Activated CD8-positive, alpha-beta memory T cell treated with anti-CD3 and anti-CD28 coated beads, Interleukin-2, amount 50 U/mL, for 48 hours (primary cell): ENCODE results near the gene SYT4.
"Not testable (repeated sequence)": the region's sequence is repeated elsewhere in the genome, so short reads cannot be mapped to it uniquely, and the experiment has no call there.

Source experiments
- DNase-seq: peaks from one replicate; pipeline ENCODE4 v3.0.0-alpha.2; 2020

The SYT4 gene, protein sequence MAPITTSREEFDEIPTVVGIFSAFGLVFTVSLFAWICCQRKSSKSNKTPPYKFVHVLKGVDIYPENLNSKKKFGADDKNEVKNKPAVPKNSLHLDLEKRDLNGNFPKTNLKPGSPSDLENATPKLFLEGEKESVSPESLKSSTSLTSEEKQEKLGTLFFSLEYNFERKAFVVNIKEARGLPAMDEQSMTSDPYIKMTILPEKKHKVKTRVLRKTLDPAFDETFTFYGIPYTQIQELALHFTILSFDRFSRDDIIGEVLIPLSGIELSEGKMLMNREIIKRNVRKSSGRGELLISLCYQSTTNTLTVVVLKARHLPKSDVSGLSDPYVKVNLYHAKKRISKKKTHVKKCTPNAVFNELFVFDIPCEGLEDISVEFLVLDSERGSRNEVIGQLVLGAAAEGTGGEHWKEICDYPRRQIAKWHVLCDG

DNA sequence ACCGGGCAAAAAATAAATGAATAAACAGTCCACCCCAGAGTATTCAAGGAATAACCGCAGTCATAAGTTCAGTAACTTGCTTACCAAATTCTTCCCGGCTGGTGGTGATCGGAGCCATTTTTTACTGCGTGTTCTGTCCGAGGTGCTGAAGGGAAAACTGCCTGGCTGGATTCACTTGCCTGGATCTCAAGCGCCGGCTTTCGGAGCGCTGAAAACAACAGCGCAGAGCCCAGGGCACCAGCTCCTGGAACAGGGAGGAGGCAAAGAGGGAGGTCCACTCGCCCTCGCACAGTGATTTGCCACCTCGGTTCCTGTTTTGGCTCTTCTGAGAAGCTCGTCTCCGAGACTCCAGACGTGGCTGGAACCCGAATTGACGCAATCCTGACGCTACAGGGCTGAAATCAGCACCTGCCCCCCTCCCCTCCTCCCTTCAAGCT is at the start of gene SYT4:
Gene SYT4 (minus strand): TSS at position 327 of the 437 bp plus-strand sequence. CDS start 209 bp downstream, at position 118.
- DNase-seq, result no peak

DNA sequence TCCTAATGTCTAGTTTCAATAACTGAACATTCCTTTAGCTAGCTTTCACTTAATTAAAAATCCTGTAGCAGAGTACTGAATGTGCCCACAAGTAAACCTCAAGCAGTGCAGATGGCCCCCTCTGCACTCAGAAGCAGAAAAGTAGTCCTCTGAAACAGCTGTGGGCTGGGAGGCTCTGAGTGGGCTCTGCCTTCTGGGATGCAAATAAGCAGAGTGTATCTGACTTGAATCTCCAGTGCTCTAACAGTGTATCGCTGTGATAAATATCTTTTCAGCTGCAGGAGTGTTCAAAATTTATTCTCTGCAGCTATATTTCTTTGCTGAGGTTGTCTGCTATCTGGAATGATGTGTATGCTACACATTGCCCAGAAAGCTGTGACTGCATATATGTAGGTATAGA is 44.8 kb upstream of the SYT4 start:
- DNase-seq, result no peak

DNA sequence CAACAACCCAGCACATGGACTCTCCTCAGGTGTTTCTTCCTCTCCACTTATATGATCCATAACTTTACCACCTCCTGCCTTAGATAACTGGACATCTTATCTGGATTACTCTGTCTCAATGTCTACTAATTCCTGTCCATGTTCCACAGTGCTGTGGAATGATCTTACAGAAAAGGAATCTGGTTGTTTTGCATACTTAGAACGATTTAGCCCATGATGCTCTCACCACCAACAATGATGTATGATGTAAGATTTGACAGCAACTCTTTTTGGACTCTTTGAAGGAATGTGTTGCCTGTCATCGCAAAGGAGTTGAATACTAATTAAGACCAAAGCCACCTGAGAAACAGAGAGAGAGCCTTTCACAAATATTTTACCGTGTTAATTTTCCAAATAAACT is 37.7 kb upstream of the SYT4 start:
- no peak for DNase-seq

DNA sequence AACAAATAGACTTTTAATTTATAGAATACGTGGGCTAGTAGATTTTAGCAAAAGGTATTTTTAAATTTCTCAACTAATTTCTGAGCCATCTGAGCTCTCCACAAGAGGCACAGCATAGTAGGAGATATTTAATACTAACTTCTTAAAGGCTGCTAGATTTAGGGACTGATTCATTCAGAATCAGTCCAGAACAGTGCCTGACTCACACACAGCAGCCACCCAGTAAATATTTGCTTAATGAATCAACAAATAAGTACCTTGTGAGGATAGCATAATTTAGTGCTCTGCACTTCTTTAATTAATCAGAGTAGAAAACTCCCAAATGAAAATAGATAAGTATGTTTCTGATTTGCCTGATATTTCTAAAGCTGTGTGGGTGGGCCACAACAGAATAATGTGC is 35.6 kb upstream of the SYT4 start:
- no peak for DNase-seq

DNA sequence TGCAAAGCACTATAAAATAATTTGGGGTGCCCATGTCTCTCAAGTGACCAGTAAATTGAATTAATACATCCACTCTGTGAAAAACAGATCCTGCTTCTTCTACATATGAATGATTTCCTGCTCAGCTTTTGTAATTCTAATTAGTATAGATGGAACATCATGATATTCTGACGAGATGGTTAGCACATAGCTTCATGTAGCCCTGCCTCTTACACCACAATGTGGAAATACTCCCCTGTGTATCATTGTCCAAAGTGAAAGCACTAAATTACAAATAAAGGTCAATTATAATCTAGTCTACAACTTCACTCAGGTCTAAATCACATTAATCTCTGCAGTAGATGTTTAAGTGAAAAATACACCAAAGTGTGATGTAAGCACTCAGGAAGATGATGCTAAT is 32.9 kb upstream of the SYT4 start:
- DNase-seq, result no peak

DNA sequence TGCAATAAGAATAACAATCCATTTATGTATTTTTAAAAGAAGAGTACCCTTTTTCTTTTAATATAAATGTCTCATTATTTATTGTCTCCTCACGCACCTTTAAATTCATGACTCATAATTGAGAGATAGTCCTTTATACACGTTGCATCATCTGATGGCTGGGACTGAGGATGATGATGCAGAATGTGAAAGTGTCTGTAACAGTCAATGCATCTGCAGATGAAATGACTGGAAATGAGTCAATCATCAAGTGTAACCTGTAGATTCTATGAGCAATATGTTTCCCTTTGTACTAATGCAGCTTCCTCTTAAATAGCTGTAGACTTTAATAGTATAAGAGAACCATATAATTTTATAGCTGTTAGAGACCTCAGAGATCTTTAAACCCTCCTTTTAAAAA is 26.1 kb upstream of the SYT4 start:
- DNase-seq, result no peak

DNA sequence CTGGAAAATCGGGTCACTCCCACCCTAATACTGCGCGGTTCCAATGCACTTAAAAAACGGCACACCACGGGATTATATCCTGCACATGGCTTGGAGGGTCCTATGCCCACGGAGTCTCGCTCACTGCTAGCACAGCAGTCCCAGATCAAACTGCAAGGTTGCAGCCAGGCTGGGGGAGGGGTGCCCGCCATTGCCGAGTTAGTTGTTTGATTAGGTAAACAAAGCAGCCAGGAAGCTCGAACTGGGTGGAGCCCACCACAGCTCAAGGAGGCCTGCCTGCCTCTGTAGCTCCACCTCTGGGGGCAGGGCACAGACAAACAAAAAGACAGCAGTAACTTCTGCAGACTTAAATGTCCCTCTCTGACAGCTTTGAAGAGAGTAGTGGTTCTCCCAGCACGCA is 8.9 kb upstream of the SYT4 start:
- DNase-seq, result not testable (repeated sequence)

DNA sequence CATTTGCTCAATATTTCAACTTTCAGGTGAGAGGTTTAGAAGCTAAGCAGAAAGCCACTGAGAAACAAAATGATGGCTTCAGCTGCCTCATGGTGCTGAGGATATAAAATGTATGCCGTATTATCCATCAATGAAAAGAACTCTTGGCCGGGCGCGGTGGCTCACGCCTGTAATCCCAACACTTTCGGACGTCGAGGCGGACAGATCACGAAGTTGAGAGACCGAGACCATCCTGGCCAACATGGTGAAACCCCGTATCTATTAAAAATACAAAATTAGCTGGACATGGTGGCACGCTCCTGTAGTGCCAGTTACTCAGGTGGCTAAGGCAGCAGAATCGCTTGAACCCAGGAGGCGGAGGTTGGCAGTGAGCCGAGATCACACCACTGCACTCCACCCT is 6.0 kb upstream of the SYT4 start:
- DNase-seq, result no peak

DNA sequence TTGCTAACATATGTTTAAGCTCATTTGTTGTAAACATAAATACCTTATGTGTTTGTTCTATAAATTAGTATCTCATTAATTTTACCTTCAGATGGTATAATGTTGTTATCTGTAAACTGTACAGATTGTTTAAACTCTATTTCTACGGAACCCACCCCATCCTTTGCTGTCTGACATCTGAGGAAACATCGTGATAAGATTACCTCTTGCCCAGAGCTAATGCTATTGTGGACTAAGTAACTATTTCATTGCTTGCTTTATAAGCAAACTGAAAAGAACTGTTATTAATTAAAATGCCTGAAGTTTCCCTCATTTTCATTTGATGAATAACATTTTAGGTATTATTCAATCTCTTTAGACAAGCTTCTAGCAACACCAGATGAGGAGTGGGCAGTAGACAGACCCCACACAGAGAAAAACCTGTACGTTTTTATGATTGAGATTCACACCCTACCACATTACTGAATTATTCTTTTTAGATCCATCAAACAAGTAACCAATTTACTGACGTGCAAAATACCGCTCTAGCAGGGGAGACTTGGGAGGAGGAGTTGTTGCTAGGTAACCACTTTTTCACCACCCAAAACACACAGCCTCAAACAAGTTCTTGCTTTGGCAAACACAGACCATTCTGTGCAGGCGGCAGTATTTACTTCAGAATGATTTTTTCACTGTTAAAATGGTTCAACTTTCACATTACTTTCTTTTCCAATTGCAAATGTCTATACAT is 1.9 kb upstream of the SYT4 start:
- DNase-seq, result no peak

DNA sequence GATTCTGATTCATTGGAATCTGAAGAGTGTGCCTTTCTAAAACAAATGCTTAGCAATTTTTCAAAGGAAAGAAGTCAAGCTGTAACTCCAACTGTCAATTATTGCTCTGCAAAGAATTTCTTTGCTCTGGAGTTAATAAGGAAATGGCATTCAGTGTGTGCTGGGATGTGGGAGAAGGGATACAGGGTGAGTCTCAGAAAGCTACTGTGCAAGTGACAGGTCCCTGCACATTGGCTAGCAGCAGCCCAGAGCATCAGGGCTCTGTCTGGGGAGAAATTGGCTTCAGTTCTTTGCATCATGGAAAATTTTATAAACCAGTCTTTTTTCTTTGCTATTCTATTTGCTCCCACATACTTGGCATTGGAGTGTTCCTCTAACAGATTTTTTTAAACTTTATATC is 1.1 kb upstream of the SYT4 start:
- DNase-seq, result no peak

DNA sequence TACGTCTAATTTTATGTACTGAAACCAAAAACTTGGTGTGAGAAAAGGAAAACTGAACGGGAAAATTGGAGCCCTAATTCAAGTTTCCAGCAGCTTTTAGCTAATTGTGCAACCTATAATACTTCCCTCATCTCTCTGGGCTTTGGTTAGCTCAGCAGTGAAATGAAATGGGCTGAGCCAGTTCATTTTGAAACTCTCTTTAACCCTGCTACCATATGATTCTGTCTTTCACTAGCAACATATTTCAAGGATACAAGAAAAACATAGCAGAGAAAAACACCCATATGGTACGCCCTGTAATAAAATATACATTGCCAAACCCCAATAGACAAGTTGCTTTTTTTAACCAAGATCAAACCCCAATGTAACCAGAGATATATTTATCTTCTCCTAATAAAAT is 799 bp downstream of the SYT4 start:
- DNase-seq, result no peak

DNA sequence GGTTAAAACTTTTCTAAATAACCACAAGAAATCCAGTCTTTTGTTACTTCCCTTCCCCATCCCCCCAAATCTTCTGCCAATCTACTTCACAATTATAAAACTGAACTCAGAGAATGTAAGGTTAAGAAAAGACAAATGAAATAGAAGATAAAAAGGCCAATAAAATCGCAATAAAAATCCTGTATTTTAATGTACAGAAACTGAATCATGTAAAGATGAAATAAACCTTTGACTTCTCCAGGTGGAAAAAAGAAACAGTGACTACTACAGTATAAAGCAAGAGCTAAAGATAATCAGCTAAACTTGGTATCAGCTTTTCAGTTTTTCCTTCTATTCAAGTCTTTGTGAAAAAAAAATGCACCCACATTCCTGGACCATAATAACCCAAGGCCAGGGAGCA is 1.7 kb downstream of the SYT4 start:
- DNase-seq, result no peak

DNA sequence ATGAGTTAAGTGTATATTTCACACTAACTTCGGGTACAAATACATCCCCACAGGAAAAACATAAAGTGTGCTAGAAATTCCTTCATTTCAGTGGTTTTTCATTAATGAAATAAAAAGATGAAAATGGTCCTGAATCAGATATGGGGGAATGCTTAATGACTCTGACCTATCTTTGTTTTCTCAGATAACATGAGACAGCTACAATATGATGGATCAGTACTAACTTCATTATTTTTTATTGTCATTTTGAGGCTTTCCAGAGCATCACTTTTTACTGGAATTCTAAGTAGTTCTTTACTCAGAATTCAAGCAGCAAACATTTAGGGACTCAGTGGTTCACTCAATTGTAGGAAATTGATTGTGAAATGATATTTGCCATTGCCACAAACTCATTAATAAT is 2.8 kb downstream of the SYT4 start:
- DNase-seq, result no peak

DNA sequence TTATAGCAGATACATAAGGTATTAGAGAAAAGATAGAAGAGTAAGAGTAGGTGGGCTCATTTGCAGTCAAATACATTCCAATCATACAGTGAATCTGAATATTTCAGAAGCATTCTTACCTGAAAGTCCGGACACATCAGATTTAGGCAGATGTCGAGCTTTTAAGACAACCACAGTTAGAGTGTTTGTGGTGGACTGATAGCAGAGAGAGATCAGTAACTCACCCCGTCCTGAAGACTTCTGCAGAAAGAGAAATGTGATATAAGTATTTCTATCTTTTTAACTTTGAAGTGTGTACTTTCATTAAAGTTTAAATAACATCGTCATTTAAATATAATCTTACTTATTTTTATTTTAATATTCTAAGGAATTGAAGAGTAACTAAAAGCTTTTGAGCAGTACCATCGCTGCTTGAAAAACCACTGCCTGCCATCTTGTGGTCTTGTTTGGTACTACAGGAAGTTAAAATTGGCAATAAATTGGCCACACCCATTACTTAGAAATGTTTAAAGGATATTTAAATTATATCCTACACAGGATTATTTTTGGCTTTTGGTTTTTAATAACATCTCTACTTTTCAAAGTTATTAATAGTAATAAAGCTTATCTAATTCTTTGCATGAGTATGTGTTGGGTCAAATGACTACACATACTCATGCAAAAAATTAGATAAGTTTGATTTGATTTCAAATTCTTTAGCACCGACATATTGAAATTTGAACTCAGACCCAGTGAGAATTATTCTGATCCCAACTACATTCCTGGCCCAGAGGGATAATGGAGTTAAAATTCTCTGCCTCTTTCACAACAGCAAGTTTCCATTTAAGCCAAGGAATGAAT is 5.5 kb downstream of the SYT4 start:
- no peak for DNase-seq

DNA sequence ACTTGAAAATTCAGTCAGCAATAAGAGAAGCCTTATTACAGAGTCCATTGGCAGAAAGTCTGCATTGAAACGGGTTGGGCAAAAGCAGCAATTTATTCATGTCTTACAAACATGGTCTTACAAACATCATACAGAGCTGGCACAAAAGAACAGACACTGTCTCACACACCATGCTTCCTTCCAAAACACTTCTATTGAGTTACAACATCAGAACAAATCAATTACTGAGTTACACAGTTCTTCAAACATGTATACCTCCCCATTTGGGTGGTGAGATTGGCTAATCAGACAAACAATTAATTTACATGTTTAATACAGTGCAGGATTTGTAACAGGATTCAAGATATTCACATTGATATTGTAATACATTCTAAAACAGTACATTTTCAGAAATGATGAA is 9.5 kb downstream of the SYT4 start:
- no peak for DNase-seq

DNA sequence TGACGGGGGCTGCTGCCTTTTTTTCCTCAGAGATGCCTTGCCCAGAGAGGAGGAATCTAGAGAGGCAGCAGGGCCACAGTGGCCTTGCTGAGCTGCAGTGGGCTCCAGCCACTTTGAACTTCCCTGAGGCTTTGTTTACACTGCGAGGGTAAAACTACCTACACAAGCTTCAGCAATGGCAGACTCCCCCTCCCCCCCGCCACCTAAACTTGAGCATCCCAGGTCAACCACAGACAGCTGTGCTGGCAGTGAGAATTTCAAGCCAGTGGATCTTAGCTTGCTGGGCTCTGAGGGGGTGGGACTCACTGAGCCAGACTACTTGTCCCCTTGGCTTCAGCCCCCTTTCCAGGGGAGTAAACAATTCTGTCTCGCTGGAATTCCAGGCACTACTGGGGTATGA is 11.8 kb downstream of the SYT4 start:
- DNase-seq, result no peak

DNA sequence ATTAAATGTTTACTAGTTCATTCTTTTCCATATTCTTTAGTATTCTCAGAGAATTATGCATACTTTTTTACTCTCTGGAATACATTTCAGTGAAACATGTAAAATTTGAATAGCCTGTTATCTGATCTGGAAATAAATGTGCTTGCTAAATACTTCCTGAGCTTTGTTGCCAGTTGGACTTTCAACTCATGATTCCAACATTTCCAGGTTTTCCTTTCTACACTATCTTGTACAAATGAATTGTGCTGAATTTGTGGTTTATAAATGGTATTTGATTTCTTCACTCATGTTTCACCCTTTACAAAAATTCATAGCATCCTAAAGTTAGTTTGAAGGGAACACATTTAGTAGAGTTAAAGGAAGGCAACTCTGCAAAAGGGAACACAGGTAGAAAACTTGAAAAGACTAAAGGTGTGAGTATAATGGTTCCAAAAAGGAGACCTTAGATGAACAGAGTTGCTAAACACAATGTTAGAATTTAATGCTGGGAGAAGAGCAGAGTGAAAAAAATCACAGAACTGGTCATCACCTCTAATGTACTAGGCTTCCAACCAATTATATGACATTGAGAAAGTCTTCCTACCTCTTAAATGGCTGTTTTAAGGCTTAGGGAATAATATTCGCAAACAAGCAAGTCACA is 28.6 kb downstream of the SYT4 start:
- no peak for DNase-seq

DNA sequence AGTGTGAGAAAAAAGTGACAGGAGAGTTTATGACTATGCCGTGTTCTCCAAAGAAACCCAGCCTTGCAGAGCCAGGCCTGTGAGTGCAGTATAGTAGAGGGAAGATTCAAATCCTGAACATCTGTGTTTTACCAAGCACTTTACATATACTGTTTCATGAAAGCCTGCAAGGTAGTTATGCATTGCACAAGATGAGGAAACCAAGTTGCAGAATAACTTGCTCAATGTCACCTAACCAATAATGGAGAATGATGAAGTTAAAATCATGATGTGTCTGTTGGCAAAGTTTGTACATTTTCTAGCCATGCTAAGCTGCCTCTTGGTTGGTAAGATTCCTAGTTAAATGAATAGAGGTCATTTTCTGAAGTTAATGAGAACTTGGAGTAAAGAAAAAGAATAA is 29.3 kb downstream of the SYT4 start:
- DNase-seq, result no peak

DNA sequence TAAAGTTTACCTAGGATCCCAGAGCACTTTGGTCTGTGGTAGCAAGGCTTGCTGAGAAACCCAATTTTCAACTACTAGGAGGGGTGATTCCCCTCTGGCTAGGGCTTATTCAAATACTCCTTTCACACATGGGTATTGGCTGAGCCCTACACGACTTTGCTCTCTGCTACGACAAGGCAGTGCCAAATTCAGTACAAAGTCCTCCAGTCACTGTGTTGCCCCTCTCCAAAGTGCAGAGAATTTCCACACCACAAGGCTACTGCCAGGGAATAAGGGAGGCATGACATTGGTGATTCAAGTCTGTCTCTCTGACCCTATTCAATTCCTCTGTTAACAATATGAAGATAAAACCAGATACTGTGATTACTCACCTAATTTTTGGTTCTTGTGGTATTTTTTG is 38.9 kb downstream of the SYT4 start:
- DNase-seq, result no peak

DNA sequence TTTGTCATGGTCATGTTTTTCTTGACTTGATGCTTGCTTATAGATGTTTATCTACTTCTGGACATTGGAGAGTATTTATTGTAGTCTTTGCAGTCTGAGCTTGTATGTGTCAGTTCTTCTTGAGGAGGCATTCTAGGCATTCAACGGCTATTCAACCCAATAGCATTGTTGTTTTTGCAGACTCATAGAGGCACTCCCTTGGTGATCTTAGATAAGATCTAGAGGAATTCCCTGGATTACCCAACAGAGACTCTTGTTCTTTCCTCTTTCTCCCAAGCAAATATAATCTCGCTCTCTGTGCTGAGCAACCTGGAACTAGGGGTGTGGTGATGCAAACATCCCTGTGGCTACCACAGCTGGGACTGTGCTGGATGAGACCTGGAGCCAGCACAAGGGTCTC is 40.4 kb downstream of the SYT4 start:
- no peak for DNase-seq

DNA sequence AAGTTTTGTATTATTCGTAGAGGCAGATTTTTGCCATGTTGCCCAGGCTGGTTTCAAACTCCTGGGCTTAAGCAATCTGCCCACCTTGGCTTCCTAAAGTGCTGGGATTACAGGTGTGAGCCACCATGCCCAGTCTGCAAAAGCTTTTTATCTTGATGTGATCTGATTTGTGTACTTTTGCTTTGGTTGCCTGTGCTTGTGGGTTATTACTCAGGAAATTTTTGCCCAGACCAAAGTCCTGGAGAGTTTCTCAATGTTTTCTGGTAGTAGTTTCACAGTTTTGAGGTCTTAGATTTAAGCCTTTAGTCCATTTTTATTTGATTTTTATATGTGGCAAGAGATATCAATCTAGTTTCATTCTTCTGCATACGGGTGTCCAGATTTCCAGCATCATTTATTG is 42.4 kb downstream of the SYT4 start:
- DNase-seq, result no peak

DNA sequence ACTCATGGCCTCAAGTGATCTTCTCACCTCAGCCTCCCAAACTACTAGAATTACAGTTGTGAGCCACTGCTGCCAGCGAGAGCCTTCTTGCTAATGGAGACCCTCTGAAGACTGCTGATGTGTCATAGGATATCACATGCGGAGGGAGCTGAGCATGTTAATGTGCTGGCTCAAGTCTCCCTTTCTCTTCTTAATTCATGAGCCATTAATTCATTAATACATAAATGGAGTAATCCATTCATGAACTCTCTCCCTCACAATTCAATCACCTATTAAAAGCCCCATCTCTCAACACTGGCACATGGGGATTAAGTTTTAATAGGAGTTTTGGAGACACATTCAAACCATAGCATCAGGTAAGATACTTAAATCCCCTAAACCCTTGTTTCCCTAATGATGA is 54.8 kb downstream of the SYT4 start:
- no peak for DNase-seq

DNA sequence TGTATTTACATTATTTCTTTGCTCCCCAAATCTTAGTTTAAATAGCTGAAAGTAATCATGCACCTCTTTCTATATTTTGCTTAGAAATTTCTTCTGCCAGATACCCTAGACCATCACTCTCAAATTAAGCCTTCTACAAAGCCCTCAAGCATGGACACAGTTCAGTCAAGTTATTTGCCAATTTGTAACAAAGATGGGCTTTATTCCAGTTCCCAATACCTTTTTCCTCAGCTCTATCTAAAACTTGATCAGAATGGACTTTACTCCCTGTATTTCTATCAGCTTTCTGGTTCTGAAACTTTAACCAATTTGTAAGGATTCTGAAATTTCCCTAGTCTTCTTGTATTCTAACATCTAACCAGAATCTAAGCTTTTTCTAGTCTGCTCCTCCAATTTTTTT is 56.6 kb downstream of the SYT4 start:
- no peak for DNase-seq
